ENCODE data around the gene TCF15. TPM values are rescaled to one million over a fixed set of nuclear protein-coding genes. Genes with fewer than 3 reads are reported as not detected.

The TCF15 gene
- total RNA-seq, 4 donors from 2014 or later: 3.0 to 6.6 (median 4.5) TPM; not detected in 1

DNA sequence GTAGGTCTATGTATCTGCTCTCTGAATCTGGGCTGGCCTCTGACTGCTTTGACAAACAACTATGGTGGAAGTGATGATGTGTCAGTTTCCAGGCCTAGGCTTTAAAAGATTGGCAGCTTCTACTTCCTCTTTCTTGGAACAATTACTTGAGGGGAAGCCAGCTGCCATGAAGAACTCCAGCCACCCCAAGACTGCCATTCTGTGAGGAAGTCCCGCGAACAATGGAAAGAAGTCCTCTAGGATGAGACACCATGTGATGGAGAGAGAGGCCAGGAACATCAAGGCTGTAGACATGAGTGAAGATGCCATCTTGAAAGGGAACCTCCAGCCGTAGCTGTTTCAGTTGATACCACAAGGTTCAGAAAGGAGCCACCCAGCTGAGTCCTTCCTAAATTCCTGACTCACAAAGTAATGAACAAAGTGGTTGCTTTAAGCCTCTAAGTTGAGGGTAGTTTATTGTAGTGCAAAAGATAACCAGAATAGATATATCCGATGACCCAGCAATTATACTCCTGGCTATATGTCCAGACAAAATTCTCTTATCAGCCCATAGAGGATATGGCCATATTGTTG is 15.3 kb upstream of the TCF15 start:
- ATAC-seq: no peak
- Histone ChIP-seq H3K36me3 (no peaks in the 10 kb centered on the region), H3K27me3 (peaks cover 60% of the 10 kb centered on the region), H3K9me3 (peaks cover 0 to 9% (median 0%) of the 10 kb centered on the region in 3 donors), H3K4me3 (no peak overlapping the region), H3K4me1 (no peaks in the 10 kb centered on the region), H3K27ac (no peak overlapping the region)
- WGBS, 2 donors (ENCODE audit: low coverage in 1 of 2): 80 to 84% methylated on average over 1 to 3 of the region's 4 CpGs
- TF ChIP-seq POLR2A (IDR thresholded peaks at IDR 0.05): no peak

DNA sequence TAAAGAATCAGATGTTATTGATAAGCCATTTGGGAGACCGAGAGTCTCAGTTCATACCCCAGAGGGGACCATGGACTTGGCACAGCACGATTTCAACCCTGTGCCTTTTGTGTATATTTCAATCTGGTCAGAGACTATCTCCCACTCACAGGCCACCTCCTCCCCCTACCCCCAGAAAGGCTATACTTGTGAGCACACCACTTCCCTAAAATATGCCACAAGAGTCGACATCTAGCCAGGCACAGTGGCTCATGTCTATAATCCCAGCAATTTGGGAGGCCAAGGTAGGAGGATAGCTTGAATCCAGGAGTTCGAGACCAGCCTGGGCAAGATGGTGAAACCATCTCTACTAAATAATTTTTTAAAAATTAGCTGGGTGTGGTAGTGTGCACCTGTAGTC is 13.6 kb upstream of the TCF15 start:
- TF ChIP-seq POLR2A (IDR thresholded peaks at IDR 0.05): no peak
- TF ChIP-seq EP300 (IDR thresholded peaks at IDR 0.05): no peak
- TF ChIP-seq POLR2AphosphoS5 (IDR thresholded peaks at IDR 0.05): no peak
- TF ChIP-seq, protein P1, sequence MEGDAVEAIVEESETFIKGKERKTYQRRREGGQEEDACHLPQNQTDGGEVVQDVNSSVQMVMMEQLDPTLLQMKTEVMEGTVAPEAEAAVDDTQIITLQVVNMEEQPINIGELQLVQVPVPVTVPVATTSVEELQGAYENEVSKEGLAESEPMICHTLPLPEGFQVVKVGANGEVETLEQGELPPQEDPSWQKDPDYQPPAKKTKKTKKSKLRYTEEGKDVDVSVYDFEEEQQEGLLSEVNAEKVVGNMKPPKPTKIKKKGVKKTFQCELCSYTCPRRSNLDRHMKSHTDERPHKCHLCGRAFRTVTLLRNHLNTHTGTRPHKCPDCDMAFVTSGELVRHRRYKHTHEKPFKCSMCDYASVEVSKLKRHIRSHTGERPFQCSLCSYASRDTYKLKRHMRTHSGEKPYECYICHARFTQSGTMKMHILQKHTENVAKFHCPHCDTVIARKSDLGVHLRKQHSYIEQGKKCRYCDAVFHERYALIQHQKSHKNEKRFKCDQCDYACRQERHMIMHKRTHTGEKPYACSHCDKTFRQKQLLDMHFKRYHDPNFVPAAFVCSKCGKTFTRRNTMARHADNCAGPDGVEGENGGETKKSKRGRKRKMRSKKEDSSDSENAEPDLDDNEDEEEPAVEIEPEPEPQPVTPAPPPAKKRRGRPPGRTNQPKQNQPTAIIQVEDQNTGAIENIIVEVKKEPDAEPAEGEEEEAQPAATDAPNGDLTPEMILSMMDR (IDR thresholded peaks at IDR 0.05): no peak
- Histone ChIP-seq H3K4me3 (no peak overlapping the region), H3K36me3 (no peaks in the 10 kb centered on the region), H3K27ac (no peak overlapping the region), H3K9me3 (peaks cover 0 to 10% (median 0%) of the 10 kb centered on the region in 3 donors), H3K27me3 (peaks cover 58% of the 10 kb centered on the region), H3K4me1 (no peaks in the 10 kb centered on the region)
- ATAC-seq: no peak
- 63 to 67% methylated on average over 3 to 4 of the region's 4 CpGs for WGBS, 2 donors (ENCODE audit: low coverage in 1 of 2)

GRCh38 chr20:623021-623420 is 12.9 kb upstream of the TCF15 start:
- peaks cover 60% of the 10 kb centered on the region for H3K27me3 ChIP-seq
- H3K36me3 ChIP-seq: no peaks in the 10 kb centered on the region
- H3K4me3 ChIP-seq: no peak overlapping the region
- no peaks in the 10 kb centered on the region for H3K4me1 ChIP-seq
- TF ChIP-seq POLR2AphosphoS5 (IDR thresholded peaks at IDR 0.05) (no peak), EP300 (IDR thresholded peaks at IDR 0.05) (no peak), POLR2A (IDR thresholded peaks at IDR 0.05) (no peak)
- TF ChIP-seq, protein P1 (IDR thresholded peaks at IDR 0.05): no peak
- WGBS, 2 donors (ENCODE audit: low coverage in 1 of 2): 27% methylated on average over 2 of the region's 4 CpGs; no CpG with 5 or more reads in 1 of the 2 donors
- no peak for ATAC-seq
- no peak overlapping the region for H3K27ac ChIP-seq
- peaks cover 0 to 17% (median 0%) of the 10 kb centered on the region in 3 donors for H3K9me3 ChIP-seq

DNA sequence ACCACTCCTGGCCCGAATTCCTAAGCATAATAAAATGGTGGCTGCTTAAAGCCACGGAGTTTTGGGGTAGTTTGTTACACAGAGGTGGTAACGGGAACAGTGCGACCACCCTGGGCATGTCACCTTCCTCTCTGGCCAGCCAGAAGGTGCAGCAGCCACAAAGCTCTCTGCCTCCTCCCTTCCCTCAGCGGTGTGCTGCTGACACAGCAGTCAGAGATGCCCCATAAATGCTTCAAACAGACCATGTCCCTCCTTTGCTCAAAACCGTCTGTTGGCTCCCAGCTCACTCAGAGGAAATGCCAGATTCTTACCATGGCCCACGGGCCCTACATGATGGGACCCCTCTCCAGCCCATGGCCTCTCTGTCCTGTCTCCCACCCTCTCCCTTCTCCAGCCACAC is 12.1 kb upstream of the TCF15 start:
- no peaks in the 10 kb centered on the region for H3K36me3 ChIP-seq
- no peaks in the 10 kb centered on the region for H3K4me1 ChIP-seq
- ATAC-seq: no peak
- no peak overlapping the region for H3K27ac ChIP-seq
- 53 to 100% methylated on average over 2 to 4 of the region's 7 CpGs for WGBS, 2 donors (ENCODE audit: low coverage in 1 of 2)
- no peak for TF ChIP-seq POLR2AphosphoS5 (IDR thresholded peaks at IDR 0.05)
- no peak for TF ChIP-seq EP300 (IDR thresholded peaks at IDR 0.05)
- TF ChIP-seq, protein P1 (IDR thresholded peaks at IDR 0.05): no peak
- no peak for TF ChIP-seq POLR2A (IDR thresholded peaks at IDR 0.05)
- H3K4me3 ChIP-seq: no peak overlapping the region
- peaks cover 0 to 25% (median 0%) of the 10 kb centered on the region in 3 donors for H3K9me3 ChIP-seq
- peaks cover 68% of the 10 kb centered on the region for H3K27me3 ChIP-seq

- Histone ChIP-seq H3K27ac (no peak overlapping the region), H3K9me3 (peaks cover 0 to 26% (median 0%) of the 10 kb centered on the region in 3 donors), H3K27me3 (peaks cover 78% of the 10 kb centered on the region), H3K36me3 (no peaks in the 10 kb centered on the region), H3K4me1 (no peaks in the 10 kb centered on the region), H3K4me3 (no peak overlapping the region)
- WGBS, 2 donors (ENCODE audit: low coverage in 1 of 2): 24 to 46% methylated on average over 4 of the region's 5 CpGs
- TF ChIP-seq POLR2AphosphoS5 (IDR thresholded peaks at IDR 0.05) (no peak), POLR2A (IDR thresholded peaks at IDR 0.05) (no peak), EP300 (IDR thresholded peaks at IDR 0.05) (no peak)
- TF ChIP-seq, protein P1 (IDR thresholded peaks at IDR 0.05): no peak
- ATAC-seq: no peak
Observed at GRCh38 chr20:621125-621756, 11.1 kb upstream of the TCF15 start.
